Stimulated activated CD4-positive, alpha-beta T cell treated with anti-CD3 and anti-CD28 coated beads, Interleukin-12 subunit alpha, Interleukin-12 subunit beta, amount 100 ng/mL, for 48 hours (primary cell): ENCODE data around the gene TNNI3K.

Source experiments
- DNase-seq, 3 donors: peaks; one replicate each; pipeline ENCODE4 v3.0.0-alpha.2; 2020; ENCODE audit warnings: low read depth in 2 of 3, low spot score in 1 of 3

Gene TNNI3K

DNA sequence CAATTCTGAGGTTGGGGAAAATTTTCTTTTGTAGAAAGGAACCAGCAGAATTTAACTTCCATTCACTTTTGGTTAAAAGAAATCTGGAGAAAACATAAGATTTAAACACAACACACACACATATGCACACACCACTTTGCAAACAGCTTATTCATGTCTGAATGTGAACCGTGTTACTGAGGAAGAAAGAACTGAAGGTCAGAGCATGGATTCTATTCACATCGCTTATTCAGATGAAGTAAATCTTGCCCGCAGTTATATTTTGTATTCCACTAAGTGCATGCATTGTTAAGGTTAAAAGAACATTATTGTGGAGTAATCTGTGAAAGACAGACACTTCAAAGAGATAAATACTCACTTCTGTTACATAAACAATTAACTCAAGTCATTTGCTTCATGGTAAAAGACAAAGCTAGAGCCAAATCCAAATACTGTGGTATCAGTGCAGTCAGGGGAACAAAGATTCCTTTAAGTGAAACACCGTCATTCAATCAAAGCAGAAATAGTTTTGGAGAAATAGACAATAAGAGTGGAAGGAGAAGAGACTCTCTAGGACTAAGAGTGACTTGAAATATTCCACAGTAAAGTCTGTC is 195.3 kb downstream of the TNNI3K start:
- no peak for DNase-seq

DNA sequence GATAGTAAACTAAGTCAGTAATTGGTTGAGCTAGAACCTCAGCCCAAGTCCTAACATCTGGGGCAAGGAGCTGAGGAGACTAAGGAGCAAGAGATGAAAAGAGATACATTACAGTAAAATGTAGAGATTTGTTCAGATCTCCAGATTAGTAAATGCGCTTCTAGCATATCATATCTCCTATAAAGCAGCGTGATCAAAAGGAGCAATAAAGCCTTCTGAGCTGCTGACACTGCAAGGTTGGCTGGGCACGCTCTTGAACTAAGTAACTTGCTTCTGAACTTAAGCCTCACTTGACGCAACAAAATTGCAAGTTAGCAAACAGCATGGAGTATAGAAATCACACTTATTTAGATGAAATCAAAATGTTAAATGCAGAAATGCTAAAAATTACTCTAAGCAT is 196.3 kb downstream of the TNNI3K start:
- no peak for DNase-seq

DNA sequence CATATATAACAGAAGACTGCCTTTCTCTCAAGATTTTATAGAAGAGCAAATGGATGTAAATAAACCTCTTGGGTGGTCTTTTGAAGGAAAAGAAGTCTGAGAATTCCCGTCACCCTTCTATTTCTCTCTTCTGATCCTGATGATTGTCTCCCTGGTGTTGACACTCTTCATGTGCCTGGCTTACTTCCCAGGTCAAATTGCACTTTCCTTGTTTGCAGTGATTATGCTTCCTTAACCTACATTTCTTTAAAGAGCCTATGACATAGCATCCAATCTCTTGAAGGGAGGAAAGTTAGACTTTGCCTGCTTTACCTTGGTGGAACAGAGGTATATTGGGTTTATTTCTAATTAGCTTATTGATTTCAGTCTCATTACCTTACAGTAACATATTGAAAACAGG is 197.1 kb downstream of the TNNI3K start:
- DNase-seq: no peak

- DNase-seq: no peak
Observed at GRCh38 chr1:74434321-74434720, 199.1 kb downstream of the TNNI3K start.

GRCh38 chr1:74436078-74436477 is 200.9 kb downstream of the TNNI3K start:
- DNase-seq: no peak

- no peak for DNase-seq
Observed at GRCh38 chr1:74437035-74437434, 201.8 kb downstream of the TNNI3K start.

DNA sequence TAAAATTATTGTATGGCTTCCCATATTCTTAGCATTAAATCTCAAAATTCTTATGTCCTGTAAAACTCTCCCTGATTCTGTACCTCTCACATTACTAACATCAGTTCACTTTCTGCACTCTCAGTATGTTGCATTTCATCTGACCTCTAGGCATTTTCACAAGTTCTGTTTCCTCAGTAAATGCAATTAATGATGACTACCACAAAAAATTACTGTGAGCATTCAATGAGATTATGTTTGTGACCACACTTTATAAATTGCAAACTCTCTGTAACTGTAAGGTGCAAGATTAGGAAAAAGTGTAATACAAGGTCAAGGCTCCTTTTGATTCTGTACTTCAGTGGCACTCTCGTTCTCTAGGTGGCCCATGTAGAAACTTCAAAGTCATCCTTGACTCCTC is 216.8 kb downstream of the TNNI3K start:
- no peak for DNase-seq

DNA sequence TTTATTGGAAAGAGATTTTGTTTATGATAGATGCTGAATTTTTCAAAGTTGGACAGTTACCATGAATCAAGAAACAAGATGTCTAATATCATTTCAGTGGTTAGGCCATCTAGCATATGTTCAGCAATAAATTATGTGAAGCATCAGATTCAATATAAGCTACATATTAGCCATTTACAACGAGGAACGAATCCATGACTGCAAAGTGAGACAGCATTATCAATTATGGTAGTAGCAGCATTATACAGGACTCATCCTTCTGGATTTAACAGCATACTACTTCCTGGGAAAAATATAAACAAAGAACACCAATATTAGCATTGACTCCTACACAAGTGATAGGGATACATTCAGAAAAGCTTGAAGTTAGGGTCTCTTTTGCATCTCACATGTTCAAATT is 218.1 kb downstream of the TNNI3K start:
- DNase-seq: no peak

GRCh38 chr1:74455390-74455789 is 220.2 kb downstream of the TNNI3K start:
- DNase-seq: no peak

GRCh38 chr1:74457253-74457652 is 222.1 kb downstream of the TNNI3K start:
- no peak for DNase-seq

DNA sequence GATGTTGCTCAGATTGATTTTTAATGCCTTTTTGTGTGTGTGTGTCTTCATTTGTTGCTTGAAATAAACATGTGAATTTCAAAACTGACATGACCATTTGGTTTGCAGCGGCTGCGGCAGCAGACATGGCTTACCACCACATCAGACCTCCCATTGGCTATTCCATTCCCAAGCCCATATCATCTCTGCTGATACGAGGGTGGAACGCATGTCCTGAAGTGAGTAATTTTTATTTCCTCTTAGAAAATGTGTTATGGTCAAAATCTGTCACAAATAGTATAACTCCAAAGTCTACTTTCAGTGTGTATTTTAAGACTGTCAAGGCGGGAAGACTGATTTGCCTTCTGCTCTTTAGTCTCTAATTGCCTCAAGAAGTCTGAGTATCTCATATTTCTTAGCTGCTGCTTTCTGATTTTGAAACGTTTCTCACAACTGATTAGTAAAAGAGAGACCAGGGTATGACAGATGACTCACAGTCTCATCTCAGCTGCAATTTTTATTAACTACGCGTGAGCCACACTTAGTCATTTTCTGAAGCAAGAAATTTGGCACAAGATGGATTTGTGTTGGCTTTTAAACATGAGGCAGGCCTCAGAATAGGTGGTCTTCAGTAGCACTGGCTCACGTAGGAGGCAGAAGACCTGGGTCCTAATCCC is 228.3 kb downstream of the TNNI3K start:
- no peak for DNase-seq

GRCh38 chr1:74464037-74464436 is 228.8 kb downstream of the TNNI3K start:
- DNase-seq: no peak

GRCh38 chr1:74465193-74465681 is 230.1 kb downstream of the TNNI3K start:
- no peak for DNase-seq

GRCh38 chr1:74467786-74468377 is 232.7 kb downstream of the TNNI3K start:
- DNase-seq: no peak

- no peak for DNase-seq
Observed at GRCh38 chr1:74468982-74469603, 233.9 kb downstream of the TNNI3K start.

GRCh38 chr1:74470251-74470650 is 235.1 kb downstream of the TNNI3K start:
- DNase-seq: no peak

- DNase-seq: no peak
Observed at GRCh38 chr1:74470936-74471335, 235.7 kb downstream of the TNNI3K start.

- DNase-seq: no peak
Observed at GRCh38 chr1:74471470-74471869, 236.3 kb downstream of the TNNI3K start.

- no peak for DNase-seq
Observed at GRCh38 chr1:74474585-74474984, 239.4 kb downstream of the TNNI3K start.

- DNase-seq: no peak
Observed at GRCh38 chr1:74478979-74479378, 243.8 kb downstream of the TNNI3K start.

DNA sequence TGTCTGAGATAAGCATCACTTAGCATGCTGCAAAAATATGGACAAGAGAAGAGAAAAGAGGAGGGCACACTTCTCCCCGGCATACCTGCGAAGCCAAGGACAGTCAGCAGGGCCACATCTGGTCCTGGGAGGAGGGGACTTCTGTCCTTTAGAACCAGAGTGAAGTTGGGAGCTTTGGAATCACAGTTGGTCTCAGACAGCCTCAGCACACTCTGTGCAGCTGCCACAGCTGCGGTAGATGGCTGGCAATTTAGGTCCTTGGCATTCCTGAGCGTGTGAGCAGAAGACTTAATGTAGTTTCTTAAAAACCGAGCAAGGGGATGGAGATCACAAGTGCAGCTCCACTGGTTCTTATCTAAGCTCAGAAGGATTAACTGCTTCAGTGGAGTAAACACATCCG is 244.9 kb downstream of the TNNI3K start:
- no peak for DNase-seq

DNA sequence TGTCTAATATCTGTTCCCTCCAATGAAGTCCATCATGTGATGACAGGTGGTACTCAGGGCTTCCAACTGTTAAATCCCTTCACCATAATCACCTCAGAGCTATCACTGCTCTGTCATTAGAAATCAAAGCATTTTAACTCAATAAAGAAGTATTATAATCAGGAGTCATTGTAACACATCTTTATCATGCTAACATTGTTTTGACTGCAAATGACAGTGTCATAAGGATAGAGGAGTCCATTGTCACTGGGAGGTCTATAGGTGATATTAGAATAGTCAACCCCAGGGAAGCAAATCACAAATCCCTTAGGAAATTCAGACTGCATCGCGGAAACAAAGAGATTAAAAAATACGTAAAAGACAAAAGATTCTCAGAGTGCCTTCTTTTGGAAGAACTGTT is 246.4 kb downstream of the TNNI3K start:
- no peak for DNase-seq
